ENCODE results near the gene MSI2.

DNA sequence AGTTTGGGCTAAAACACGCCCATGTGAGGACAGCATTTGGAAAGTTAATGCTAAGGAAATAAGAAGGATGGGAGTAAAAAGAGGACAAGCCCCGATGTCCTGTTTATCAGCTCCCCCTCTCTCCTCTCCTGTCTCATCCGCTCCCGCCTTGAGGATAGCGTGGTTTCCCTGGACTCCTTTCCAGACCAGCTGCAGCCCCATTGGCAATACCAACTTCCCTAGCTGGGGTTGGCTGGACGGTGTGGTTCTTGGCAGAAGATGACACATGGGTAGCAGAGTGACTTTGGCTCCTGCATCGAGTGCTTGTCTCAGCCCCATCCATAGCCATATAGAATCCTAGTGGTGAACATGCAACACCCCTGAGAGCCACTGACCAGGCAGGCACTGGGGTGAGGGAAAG is 302.9 kb downstream of the MSI2 start:
- TF ChIP-seq, protein P1, sequence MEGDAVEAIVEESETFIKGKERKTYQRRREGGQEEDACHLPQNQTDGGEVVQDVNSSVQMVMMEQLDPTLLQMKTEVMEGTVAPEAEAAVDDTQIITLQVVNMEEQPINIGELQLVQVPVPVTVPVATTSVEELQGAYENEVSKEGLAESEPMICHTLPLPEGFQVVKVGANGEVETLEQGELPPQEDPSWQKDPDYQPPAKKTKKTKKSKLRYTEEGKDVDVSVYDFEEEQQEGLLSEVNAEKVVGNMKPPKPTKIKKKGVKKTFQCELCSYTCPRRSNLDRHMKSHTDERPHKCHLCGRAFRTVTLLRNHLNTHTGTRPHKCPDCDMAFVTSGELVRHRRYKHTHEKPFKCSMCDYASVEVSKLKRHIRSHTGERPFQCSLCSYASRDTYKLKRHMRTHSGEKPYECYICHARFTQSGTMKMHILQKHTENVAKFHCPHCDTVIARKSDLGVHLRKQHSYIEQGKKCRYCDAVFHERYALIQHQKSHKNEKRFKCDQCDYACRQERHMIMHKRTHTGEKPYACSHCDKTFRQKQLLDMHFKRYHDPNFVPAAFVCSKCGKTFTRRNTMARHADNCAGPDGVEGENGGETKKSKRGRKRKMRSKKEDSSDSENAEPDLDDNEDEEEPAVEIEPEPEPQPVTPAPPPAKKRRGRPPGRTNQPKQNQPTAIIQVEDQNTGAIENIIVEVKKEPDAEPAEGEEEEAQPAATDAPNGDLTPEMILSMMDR (conservative IDR thresholded peaks at IDR 0.05; ENCODE audit: low read length): no peak
- TF ChIP-seq EZH2phosphoT487 (IDR thresholded peaks at IDR 0.05; ENCODE audit: borderline replicate concordance, low read depth, low read length): no peak
